ENCODE results near the gene ITPR1.

ITPR1 gene

DNA sequence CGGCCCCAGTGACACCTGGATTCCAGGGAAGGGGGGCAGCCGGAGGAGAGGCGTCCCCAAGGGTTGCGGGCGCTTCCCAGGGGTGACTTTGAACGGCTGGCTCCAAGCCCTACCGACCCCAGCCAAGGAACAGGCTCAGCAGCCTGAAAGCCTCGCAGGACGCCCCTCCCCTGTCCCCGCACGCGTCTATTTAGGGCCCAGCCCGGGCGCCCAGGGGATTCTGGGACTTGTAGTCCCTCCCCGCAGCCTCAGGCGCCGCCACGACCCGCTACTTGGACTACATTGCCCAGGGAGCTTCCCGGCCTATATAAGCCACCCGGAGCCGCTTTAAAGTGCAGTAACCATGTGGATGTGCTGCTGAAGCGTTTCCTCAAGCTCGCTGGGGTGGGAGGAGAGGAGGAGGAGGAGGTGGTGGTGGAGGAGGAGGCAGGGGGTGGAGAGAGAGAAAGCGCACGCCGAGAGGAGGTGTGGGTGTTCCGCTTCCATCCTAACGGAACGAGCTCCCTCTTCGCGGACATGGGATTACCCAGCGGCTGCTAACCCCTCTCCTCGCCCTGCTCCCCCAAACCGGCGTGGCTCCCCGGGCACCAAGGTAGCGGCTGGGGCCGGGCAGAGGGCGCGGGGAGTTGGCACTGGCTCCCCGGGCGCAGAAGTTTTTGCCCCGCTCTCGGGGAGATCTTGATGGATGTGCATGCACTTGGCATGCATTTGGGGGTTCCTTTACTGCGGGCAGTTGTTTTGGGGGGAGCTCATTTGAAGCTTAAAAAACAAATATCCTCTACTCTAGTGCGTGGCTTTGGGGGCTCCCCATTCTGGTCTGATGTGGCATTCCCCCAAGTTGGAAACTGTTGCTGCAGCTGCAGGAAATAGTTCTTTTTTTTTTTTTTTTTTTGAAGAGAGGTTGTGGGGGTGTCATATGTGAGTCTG lies at the start of gene ITPR1:
ITPR1 (plus strand) TSS at position 335 of the 927 bp plus-strand sequence. CDS start 23,144 bp downstream, outside the sequence.
- H3K27me3 ChIP-seq (ENCODE audit: insufficient read depth, low read length, poor library complexity, severe bottlenecking): no peaks in the 10 kb centered on the region
- peaks cover 43% of the 10 kb centered on the region for H3K4me1 ChIP-seq (ENCODE audit: insufficient read depth, low read length, poor library complexity, severe bottlenecking)
- H3K9ac ChIP-seq (ENCODE audit: low read depth, low read length, poor library complexity, severe bottlenecking): peak within 1 kb of the TSS; percentile 78
- no peaks in the 10 kb centered on the region for H3K36me3 ChIP-seq (ENCODE audit: insufficient read depth, low read length)
- TF ChIP-seq EZH2phosphoT487 (IDR thresholded peaks at IDR 0.05; ENCODE audit: borderline replicate concordance): no peak
- TF ChIP-seq, protein P1, sequence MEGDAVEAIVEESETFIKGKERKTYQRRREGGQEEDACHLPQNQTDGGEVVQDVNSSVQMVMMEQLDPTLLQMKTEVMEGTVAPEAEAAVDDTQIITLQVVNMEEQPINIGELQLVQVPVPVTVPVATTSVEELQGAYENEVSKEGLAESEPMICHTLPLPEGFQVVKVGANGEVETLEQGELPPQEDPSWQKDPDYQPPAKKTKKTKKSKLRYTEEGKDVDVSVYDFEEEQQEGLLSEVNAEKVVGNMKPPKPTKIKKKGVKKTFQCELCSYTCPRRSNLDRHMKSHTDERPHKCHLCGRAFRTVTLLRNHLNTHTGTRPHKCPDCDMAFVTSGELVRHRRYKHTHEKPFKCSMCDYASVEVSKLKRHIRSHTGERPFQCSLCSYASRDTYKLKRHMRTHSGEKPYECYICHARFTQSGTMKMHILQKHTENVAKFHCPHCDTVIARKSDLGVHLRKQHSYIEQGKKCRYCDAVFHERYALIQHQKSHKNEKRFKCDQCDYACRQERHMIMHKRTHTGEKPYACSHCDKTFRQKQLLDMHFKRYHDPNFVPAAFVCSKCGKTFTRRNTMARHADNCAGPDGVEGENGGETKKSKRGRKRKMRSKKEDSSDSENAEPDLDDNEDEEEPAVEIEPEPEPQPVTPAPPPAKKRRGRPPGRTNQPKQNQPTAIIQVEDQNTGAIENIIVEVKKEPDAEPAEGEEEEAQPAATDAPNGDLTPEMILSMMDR (conservative IDR thresholded peaks at IDR 0.05; ENCODE audit: low read length): no peak
- H3K4me2 ChIP-seq (ENCODE audit: low read depth, low read length, poor library complexity, severe bottlenecking): peak within 1 kb of the TSS; percentile 92
- peak within 1 kb of the TSS; percentile 92 for H3K4me3 ChIP-seq (ENCODE audit: low read length, poor library complexity, severe bottlenecking)
- H2AFZ ChIP-seq (ENCODE audit: low read length): peak within 1 kb of the TSS; percentile 85
- no peaks in the 10 kb centered on the region for H3K9me3 ChIP-seq (ENCODE audit: insufficient read depth, low read depth, low read length)
- no peaks in the 10 kb centered on the region for H3K9me2 ChIP-seq (replicated peaks; ENCODE audit: low read depth, low read length)
- H3K79me2 ChIP-seq (ENCODE audit: insufficient read depth, low read length): peaks cover 50% of the 10 kb centered on the region
- no peaks in the 10 kb centered on the region for H4K20me1 ChIP-seq (ENCODE audit: insufficient read depth, low read length, poor library complexity, severe bottlenecking)
- H3F3A ChIP-seq (ENCODE audit: low read depth): no peaks in the 10 kb centered on the region

DNA sequence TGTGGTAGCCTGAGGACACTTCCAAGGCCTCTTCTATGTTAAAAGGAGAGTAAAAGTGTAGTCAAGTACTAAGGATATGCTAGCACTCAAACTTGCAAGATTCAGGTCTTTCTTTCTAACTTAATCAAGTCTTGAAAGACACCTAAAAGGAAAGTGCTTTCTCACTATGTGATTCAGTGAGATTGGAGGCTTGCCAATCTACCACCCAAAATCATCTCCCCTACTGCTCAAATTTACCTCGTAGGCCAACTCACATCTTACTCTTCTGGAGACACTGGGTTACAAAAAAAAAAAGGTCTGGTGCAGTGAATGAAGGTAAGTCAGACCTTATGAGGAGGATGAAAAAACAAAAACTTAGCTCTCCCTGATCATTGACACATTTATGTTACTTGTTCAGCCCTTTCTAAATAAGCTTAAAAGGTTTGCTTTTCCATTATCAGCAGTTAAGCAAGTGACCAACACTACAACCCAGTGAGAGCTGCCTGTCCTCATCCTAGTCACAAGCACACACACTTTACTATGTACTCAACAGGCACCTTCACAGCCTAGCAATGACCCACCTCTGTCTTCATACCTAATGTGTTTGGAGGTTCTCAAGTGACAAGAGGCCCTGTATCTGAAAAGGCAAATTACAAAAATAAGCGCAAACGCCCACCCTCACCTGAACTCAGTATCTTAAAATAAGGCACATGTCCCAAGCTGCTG lies 45.7 kb upstream of the ITPR1 start:
- Histone ChIP-seq H3K36me3 (ENCODE audit: insufficient read depth, low read length) (no peaks in the 10 kb centered on the region), H3K9me2 (replicated peaks; ENCODE audit: low read depth, low read length) (no peaks in the 10 kb centered on the region), H3K9me3 (ENCODE audit: insufficient read depth, low read depth, low read length) (no peaks in the 10 kb centered on the region), H3K4me1 (ENCODE audit: insufficient read depth, low read length, poor library complexity, severe bottlenecking) (no peaks in the 10 kb centered on the region), H4K20me1 (ENCODE audit: insufficient read depth, low read length, poor library complexity, severe bottlenecking) (no peaks in the 10 kb centered on the region), H3K4me2 (ENCODE audit: low read depth, low read length, poor library complexity, severe bottlenecking) (no peak overlapping the region), H3K9ac (ENCODE audit: low read depth, low read length, poor library complexity, severe bottlenecking) (no peak overlapping the region), H3K4me3 (ENCODE audit: low read length, poor library complexity, severe bottlenecking) (no peak overlapping the region), H3F3A (ENCODE audit: low read depth) (no peaks in the 10 kb centered on the region), H3K79me2 (ENCODE audit: insufficient read depth, low read length) (no peaks in the 10 kb centered on the region), H2AFZ (ENCODE audit: low read length) (no peak overlapping the region), H3K27me3 (ENCODE audit: insufficient read depth, low read length, poor library complexity, severe bottlenecking) (no peaks in the 10 kb centered on the region)
- no peak for TF ChIP-seq EZH2phosphoT487 (IDR thresholded peaks at IDR 0.05; ENCODE audit: borderline replicate concordance)
- TF ChIP-seq, protein P1 (conservative IDR thresholded peaks at IDR 0.05; ENCODE audit: low read length): no peak

DNA sequence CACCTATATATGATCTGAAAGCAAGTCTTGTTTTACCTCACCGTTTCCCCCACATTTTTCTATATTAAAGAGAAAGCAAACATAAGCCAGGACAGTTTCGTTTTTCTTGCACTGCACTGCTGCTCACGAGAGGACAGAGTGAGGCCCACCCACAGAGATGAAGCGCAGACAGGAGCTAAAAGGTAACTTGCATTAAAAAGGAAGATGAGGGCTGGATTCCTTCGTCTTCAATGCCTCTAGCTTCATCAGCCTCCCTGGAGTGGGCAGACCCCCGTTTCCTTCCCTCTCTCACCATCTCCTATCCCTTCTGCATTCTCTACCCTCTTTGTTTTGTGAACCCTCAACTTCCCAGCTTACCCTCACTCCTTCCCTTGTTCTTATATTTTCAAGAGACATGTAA lies 45.0 kb upstream of the ITPR1 start:
- Histone ChIP-seq H3K9me3 (ENCODE audit: insufficient read depth, low read depth, low read length) (no peaks in the 10 kb centered on the region), H3K79me2 (ENCODE audit: insufficient read depth, low read length) (no peaks in the 10 kb centered on the region), H3F3A (ENCODE audit: low read depth) (no peaks in the 10 kb centered on the region), H3K27me3 (ENCODE audit: insufficient read depth, low read length, poor library complexity, severe bottlenecking) (no peaks in the 10 kb centered on the region), H3K4me2 (ENCODE audit: low read depth, low read length, poor library complexity, severe bottlenecking) (no peak overlapping the region), H3K36me3 (ENCODE audit: insufficient read depth, low read length) (no peaks in the 10 kb centered on the region), H3K4me3 (ENCODE audit: low read length, poor library complexity, severe bottlenecking) (no peak overlapping the region), H2AFZ (ENCODE audit: low read length) (no peak overlapping the region), H3K9ac (ENCODE audit: low read depth, low read length, poor library complexity, severe bottlenecking) (no peak overlapping the region), H3K4me1 (ENCODE audit: insufficient read depth, low read length, poor library complexity, severe bottlenecking) (no peaks in the 10 kb centered on the region), H4K20me1 (ENCODE audit: insufficient read depth, low read length, poor library complexity, severe bottlenecking) (no peaks in the 10 kb centered on the region), H3K9me2 (replicated peaks; ENCODE audit: low read depth, low read length) (no peaks in the 10 kb centered on the region)
- TF ChIP-seq, protein P1 (conservative IDR thresholded peaks at IDR 0.05; ENCODE audit: low read length): no peak
- TF ChIP-seq EZH2phosphoT487 (IDR thresholded peaks at IDR 0.05; ENCODE audit: borderline replicate concordance): no peak

Measured in Loucy (cell line).